DOHH2 (cell line): ENCODE results near the gene TMCO4.

Source experiments
- H3F3A ChIP-seq: fragments of 200-600 bp; sonication (generic), shearing (Covaris generic); 2 replicates; pipeline ENCODE4 v1.6.0; 2016; ENCODE audit warnings: antibody characterized with exemption, mild to moderate bottlenecking; ENCODE audit not compliant: control insufficient read depth, insufficient read depth
- H3K27ac ChIP-seq: fragments of 200-600 bp; sonication (generic); 2 replicates; pipeline ENCODE4 v1.5.1; 2014; ENCODE audit warnings: low read depth, mild to moderate bottlenecking, low read length, moderate library complexity
- H3K27me3 ChIP-seq: fragments of 200-600 bp; sonication (generic); 2 replicates; pipeline ENCODE4 v1.6.1; 2014; ENCODE audit warnings: mild to moderate bottlenecking, low read length, mixed read lengths; ENCODE audit not compliant: control insufficient read depth
- H3K36me3 ChIP-seq: fragments of 200-600 bp; sonication (generic); 2 replicates; pipeline ENCODE4 v1.6.1; 2014; ENCODE audit warnings: mild to moderate bottlenecking, low read length, moderate library complexity, mixed read lengths; ENCODE audit not compliant: control insufficient read depth
- H3K4me1 ChIP-seq: fragments of 200-600 bp; sonication (generic); 2 replicates; pipeline ENCODE4 v1.6.1; 2014; ENCODE audit warnings: mild to moderate bottlenecking, low read length, mixed read lengths; ENCODE audit not compliant: control insufficient read depth
- H3K4me2 ChIP-seq: fragments of 200-600 bp; sonication (generic); 2 replicates; pipeline ENCODE4 v1.6.0; 2014; ENCODE audit warnings: mild to moderate bottlenecking, low read length, moderate library complexity
- H3K4me3 ChIP-seq: fragments of 200-600 bp; sonication (generic); 2 replicates; pipeline ENCODE4 v1.5.1; 2014; ENCODE audit warnings: mild to moderate bottlenecking, low read length, mixed read lengths
- H3K79me2 ChIP-seq: fragments of 200-600 bp; sonication (generic); 2 replicates; pipeline ENCODE4 v1.6.1; 2014; ENCODE audit warnings: mild to moderate bottlenecking, low read length, mixed read lengths; ENCODE audit not compliant: control insufficient read depth
- H3K9me2 ChIP-seq: fragments of 200-600 bp; sonication (generic); replicated peaks from 2 replicates; pipeline ENCODE4 v1.6.1; 2014; ENCODE audit warnings: mild to moderate bottlenecking, low read length, mixed read lengths; ENCODE audit not compliant: control insufficient read depth
- H3K9me3 ChIP-seq: fragments of 200-600 bp; sonication (generic); 2 replicates; pipeline ENCODE4 v1.6.1; 2014; ENCODE audit warnings: antibody characterized with exemption, low read length, mixed read lengths; ENCODE audit not compliant: control insufficient read depth, insufficient read depth
- H4K20me1 ChIP-seq: fragments of 200-600 bp; sonication (generic); 2 replicates; pipeline ENCODE4 v1.6.0; 2014; ENCODE audit warnings: low read depth, mild to moderate bottlenecking, antibody characterized with exemption, low read length, moderate library complexity; ENCODE audit not compliant: control insufficient read depth, insufficient read depth
- CTCF ChIP-seq: fragments of 200-600 bp; sonication (generic); IDR thresholded peaks from one replicate; pipeline ENCODE4 v1.5.1; 2014; ENCODE audit warnings: antibody characterized with exemption, mild to moderate bottlenecking, low read depth, low read length; ENCODE audit not compliant: poor library complexity, severe bottlenecking
- EZH2phosphoT487 ChIP-seq: fragments of 200-600 bp; sonication (generic); IDR thresholded peaks from 2 replicates; pipeline ENCODE4 v1.6.1; 2017; ENCODE audit warnings: borderline replicate concordance, mild to moderate bottlenecking, antibody characterized with exemption, low read length, moderate library complexity, mixed read lengths

Gene TMCO4

GRCh38 chr1:19710825-19711611 is 88.7 kb downstream of the TMCO4 start:
- H3K79me2 ChIP-seq: no peaks in the 10 kb centered on the region
- TF ChIP-seq EZH2phosphoT487 (no peak), CTCF (no peak)
- no peak overlapping the region for H3K4me2 ChIP-seq
- H3F3A ChIP-seq: no peaks in the 10 kb centered on the region
- no peaks in the 10 kb centered on the region for H3K9me2 ChIP-seq
- no peak overlapping the region for H3K27ac ChIP-seq
- no peaks in the 10 kb centered on the region for H4K20me1 ChIP-seq
- no peak overlapping the region for H3K4me3 ChIP-seq
- H3K9me3 ChIP-seq: no peaks in the 10 kb centered on the region
- no peaks in the 10 kb centered on the region for H3K4me1 ChIP-seq
- no peaks in the 10 kb centered on the region for H3K36me3 ChIP-seq
- peaks cover 10% of the 10 kb centered on the region for H3K27me3 ChIP-seq

DNA sequence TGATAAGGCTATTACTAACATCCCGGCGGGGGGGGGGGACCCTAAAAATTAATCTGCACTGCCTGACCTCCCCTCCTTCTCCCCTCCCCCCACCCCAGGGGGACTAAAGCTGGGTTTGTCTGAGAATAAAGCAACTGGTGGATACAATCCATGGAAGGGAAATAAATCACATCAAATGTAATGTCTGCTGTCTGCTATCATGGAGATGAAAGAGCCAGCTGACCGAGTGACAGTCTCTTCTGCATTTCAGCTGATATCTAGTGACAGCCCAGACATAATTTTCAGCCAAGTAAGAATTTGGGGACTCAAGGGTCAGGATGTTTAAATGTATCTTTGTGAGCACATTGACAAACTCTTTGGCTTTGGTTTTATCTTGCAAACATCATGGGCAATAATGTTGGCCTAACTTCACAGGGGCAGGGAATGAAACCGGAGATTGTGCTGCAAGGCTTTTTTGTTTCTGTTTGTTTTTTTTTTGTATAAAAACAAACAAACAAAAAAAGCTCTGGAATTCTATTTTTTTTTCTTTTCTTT is 90.4 kb downstream of the TMCO4 start:
- Histone ChIP-seq H3K9me2 (no peaks in the 10 kb centered on the region), H3K79me2 (no peaks in the 10 kb centered on the region), H3K4me3 (no peak overlapping the region), H3K36me3 (no peaks in the 10 kb centered on the region), H4K20me1 (no peaks in the 10 kb centered on the region), H3K27ac (no peak overlapping the region), H3K27me3 (peaks cover 10% of the 10 kb centered on the region), H3K4me1 (no peaks in the 10 kb centered on the region), H3K9me3 (no peaks in the 10 kb centered on the region), H3K4me2 (no peak overlapping the region), H3F3A (no peaks in the 10 kb centered on the region)
- TF ChIP-seq EZH2phosphoT487 (no peak), CTCF (no peak)

DNA sequence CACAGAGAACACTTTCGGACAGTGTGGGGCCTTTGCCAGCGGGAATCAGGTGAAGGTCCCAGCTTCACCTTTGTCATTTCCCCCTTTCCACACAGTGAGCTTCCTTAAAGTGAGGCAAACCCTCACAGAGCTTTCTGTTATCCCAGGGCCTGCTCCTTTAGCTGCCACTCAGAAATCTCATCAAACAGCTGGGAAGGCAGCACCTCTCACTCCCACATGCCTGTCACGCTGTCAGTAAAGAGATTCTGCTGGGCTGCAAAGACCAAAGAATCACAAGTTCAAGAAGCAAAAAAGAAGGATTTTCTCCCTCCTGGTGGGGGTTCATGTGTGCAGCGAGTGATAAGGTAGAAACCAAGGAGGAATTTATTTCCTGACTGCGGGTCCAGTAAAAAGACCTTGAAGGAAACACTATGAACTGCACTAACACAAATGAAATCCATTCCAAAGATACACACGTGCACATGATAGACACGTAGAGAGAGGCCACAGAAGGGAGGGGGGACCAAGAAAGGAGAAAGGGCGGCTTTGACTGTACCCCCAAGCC is 91.1 kb downstream of the TMCO4 start:
- Histone ChIP-seq H3K27me3 (peaks cover 10% of the 10 kb centered on the region), H3K4me2 (no peak overlapping the region), H3K79me2 (no peaks in the 10 kb centered on the region), H3K9me3 (no peaks in the 10 kb centered on the region), H4K20me1 (no peaks in the 10 kb centered on the region), H3F3A (no peaks in the 10 kb centered on the region), H3K27ac (no peak overlapping the region), H3K9me2 (no peaks in the 10 kb centered on the region), H3K4me1 (no peaks in the 10 kb centered on the region), H3K4me3 (no peak overlapping the region), H3K36me3 (no peaks in the 10 kb centered on the region)
- TF ChIP-seq CTCF (no peak), EZH2phosphoT487 (no peak)
